Measurements from ENCODE around the gene CBFA2T3.

Gene CBFA2T3

GRCh38 chr16:88826070-88826840 lies 150.8 kb downstream of the CBFA2T3 start:
- Histone ChIP-seq H4K20me1 (peaks cover 0 to 66% (median 4%) of the 10 kb centered on the region in 11 experiments; a peak in 12 of 22 replicates), H3K36me3 (peaks cover 25 to 79% (median 59%) of the 10 kb centered on the region in 11 experiments; a peak in 21 of 22 replicates), H3K27me3 (no peaks in the 10 kb centered on the region), H3K9ac (no peak overlapping the region), H3K4me3 (no peak overlapping the region), H3K9me3 (replicated peaks in 1 of 11) (no peaks in the 10 kb centered on the region), H3K4me1 (peaks cover 0 to 9% (median 2%) of the 10 kb centered on the region in 10 experiments; a peak in 4 of 20 replicates), H3K27ac (no peak overlapping the region), H3K4me2 (no peak overlapping the region)
- TF ChIP-seq Cebpa-rat (IDR thresholded peaks at IDR 0.05) = no peak

DNA sequence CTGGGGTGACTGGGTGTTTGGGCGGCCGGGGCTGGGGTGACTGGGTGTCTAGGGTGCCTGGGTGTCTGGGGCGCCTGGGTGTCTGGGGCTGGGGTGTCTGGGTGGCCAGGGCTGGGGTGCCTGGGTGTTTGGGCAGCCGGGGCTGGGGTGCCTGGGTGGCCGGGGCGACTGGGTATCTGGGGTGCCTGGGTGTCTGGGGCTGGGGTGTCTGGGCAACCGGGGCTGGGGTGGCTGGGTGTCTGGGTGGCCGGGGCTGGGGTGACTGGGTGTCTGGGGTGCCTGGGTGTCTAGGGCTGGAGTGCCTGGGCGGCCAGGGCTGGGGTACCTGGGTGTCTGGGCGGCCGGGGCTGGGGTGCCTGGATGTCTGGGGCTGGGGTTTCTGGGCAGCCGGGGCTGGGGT lies 151.9 kb downstream of the CBFA2T3 start:
- no peak for TF ChIP-seq Cebpa-rat (IDR thresholded peaks at IDR 0.05)
- Histone ChIP-seq H3K4me3 (no peak overlapping the region), H3K27ac (no peak overlapping the region), H3K4me2 (no peak overlapping the region), H3K4me1 (peaks cover 0 to 15% (median 5%) of the 10 kb centered on the region in 10 experiments; a peak in 4 of 20 replicates), H3K9ac (no peak overlapping the region), H4K20me1 (peaks cover 0 to 70% (median 7%) of the 10 kb centered on the region in 11 experiments; a peak in 12 of 22 replicates), H3K9me3 (replicated peaks in 1 of 11) (no peaks in the 10 kb centered on the region), H3K36me3 (peaks cover 30 to 85% (median 59%) of the 10 kb centered on the region in 11 experiments; a peak in 21 of 22 replicates), H3K27me3 (no peaks in the 10 kb centered on the region)

Measured in BLaER1 treated with 17β-estradiol and CSF1 and Interleukin-3, amounts not matched to agents 10 nM and 100 nM (cell line).